MCF 10A (cell line): Measurements from ENCODE around the gene DSG3. TPM values are rescaled to one million over a fixed set of nuclear protein-coding genes. Genes with fewer than 3 reads are reported as not detected.

Source experiments
- Bru-seq: library from RNA; stranded (reverse); fragments of 400-500 nt; gene quantifications from one replicate; lab custom pipeline; 2021; lab: Mats Ljungman, UMichigan
- BruChase-seq, 2 experiments: library from RNA; stranded (reverse); fragments of 400-500 nt; gene quantifications; one replicate each; lab custom pipeline; 2021; lab: Mats Ljungman, UMichigan
- BruUV-seq: library from RNA; stranded (reverse); fragments of 400-500 nt; replicated peaks from 2 replicates; lab custom pipeline; 2021; lab: Mats Ljungman, UMichigan
- CTCF ChIA-PET: fragments of 300-600 bp; sonication (Branson Sonifier 250); formaldehyde crosslinking; extraction: SDS; loops from one replicate; lab custom pipeline; 2021; ENCODE audit warnings: antibody characterized with exemption, inconsistent platforms; lab: Yijun Ruan, JAX
- POLR2A ChIA-PET: fragments of 300-600, 350-650 bp; sonication (Branson Sonifier 250); formaldehyde crosslinking; extraction: SDS; loops from one replicate; lab custom pipeline; 2020; ENCODE audit warnings: antibody characterized with exemption, inconsistent platforms; lab: Yijun Ruan, JAX
- DNase-seq: peaks from one replicate; pipeline ENCODE4 v3.0.0-alpha.2; 2018; ENCODE audit not compliant: unreplicated experiment
- H3K27ac Mint-ChIP-seq: one replicate; pipeline ENCODE4 v1.8.0; 2022; ENCODE audit warnings: mild to moderate bottlenecking, low read depth, mixed read lengths; ENCODE audit not compliant: unreplicated experiment
- H3K27me3 Mint-ChIP-seq: one replicate; pipeline ENCODE4 v1.8.0; 2022; ENCODE audit warnings: mixed read lengths; ENCODE audit not compliant: insufficient read depth, unreplicated experiment
- H3K36me3 Mint-ChIP-seq: one replicate; pipeline ENCODE4 v1.8.0; 2022; ENCODE audit warnings: mild to moderate bottlenecking, moderate library complexity, mixed read lengths; ENCODE audit not compliant: insufficient read depth, unreplicated experiment
- H3K4me1 Mint-ChIP-seq: one replicate; pipeline ENCODE4 v1.8.0; 2022; ENCODE audit warnings: mixed read lengths; ENCODE audit not compliant: insufficient read depth, unreplicated experiment
- H3K4me3 Mint-ChIP-seq: one replicate; pipeline ENCODE4 v1.8.0; 2022; ENCODE audit warnings: mild to moderate bottlenecking, moderate library complexity, mixed read lengths; ENCODE audit not compliant: unreplicated experiment
- H3K9me3 Mint-ChIP-seq: one replicate; pipeline ENCODE4 v1.8.0; 2022; ENCODE audit warnings: mixed read lengths; ENCODE audit not compliant: unreplicated experiment
- intact Hi-C: fragments of 100-400 bp; cut with micrococcal nuclease; formaldehyde crosslinking; loops from 2 replicates; pipeline ENCODE4 v1.14.1; 2022
- long read RNA-seq: library from polyadenylated mRNA; stranded (forward); transcript quantifications from one replicate; pipeline ENCODE4 v2.0.0, GENCODE V29; 2022
- total RNA-seq: library from RNA; stranded (reverse); gene quantifications from 2 replicates; pipeline ENCODE4 v1.2.3, GENCODE V29; 2022
- TF ChIP-seq, protein P1 (sequence below): fragments of 200-600 bp; IDR thresholded peaks from one replicate; pipeline ENCODE4 v1.8.0; 2022; ENCODE audit warnings: antibody characterized with exemption, mild to moderate bottlenecking; ENCODE audit not compliant: unreplicated experiment

DSG3 gene, protein sequence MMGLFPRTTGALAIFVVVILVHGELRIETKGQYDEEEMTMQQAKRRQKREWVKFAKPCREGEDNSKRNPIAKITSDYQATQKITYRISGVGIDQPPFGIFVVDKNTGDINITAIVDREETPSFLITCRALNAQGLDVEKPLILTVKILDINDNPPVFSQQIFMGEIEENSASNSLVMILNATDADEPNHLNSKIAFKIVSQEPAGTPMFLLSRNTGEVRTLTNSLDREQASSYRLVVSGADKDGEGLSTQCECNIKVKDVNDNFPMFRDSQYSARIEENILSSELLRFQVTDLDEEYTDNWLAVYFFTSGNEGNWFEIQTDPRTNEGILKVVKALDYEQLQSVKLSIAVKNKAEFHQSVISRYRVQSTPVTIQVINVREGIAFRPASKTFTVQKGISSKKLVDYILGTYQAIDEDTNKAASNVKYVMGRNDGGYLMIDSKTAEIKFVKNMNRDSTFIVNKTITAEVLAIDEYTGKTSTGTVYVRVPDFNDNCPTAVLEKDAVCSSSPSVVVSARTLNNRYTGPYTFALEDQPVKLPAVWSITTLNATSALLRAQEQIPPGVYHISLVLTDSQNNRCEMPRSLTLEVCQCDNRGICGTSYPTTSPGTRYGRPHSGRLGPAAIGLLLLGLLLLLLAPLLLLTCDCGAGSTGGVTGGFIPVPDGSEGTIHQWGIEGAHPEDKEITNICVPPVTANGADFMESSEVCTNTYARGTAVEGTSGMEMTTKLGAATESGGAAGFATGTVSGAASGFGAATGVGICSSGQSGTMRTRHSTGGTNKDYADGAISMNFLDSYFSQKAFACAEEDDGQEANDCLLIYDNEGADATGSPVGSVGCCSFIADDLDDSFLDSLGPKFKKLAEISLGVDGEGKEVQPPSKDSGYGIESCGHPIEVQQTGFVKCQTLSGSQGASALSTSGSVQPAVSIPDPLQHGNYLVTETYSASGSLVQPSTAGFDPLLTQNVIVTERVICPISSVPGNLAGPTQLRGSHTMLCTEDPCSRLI
- total RNA-seq = 65.4 and 68.5 TPM in 2 replicates
- Bru-seq, nascent RNA = percentile 96 among the genes with signal in this experiment
- BruChase-seq, experiment 1, labeled RNA remaining after a 6-hour chase = percentile 97 among the genes with signal in this experiment
- BruChase-seq, experiment 2, labeled RNA remaining after a 2-hour chase = percentile 93 among the genes with signal in this experiment
- long read RNA-seq, full-length matches to known transcripts = 127 of 225 reads
- long read RNA-seq, partial matches to known transcripts = 17 of 225 reads
- long read RNA-seq, other reads (novel, unspliced or antisense) = 81 of 225 reads

DNA sequence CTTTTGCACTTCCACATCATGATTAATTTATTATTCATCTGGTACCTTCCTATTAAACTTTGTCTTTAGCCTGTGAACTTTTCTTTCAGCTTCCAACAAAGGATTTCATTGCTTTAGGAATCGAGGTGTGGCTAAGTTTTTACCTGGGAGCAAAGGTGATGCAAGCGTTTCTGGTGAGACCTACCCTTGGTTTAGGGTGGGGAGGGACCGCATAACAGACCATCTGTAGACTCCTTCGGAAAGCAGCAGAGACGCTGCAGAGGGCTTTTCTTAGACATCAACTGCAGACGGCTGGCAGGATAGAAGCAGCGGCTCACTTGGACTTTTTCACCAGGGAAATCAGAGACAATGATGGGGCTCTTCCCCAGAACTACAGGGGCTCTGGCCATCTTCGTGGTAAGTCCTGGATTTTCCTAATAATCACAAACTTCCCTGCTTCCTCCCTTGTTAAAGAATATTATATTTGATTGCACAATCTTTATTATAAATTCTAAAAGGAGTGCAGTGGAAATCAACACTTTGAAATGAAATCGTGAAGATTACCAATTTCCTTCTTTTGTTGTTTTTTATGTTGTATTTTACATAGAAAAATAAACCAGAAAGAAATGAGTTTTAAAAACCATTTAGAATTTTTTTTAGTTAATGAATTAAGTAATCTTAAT is at the start of gene DSG3:
DSG3 (plus strand) TSS at position 212 of the 662 bp plus-strand sequence; CDS start at position 349, 137 bp downstream.
- peak; percentile 94 for DNase-seq
- Mint-ChIP-seq H3K4me1 (peaks cover 9% of the 10 kb centered on the region), H3K4me3 (peak within 1 kb of the TSS; percentile 75), H3K27me3 (no peaks in the 10 kb centered on the region), H3K9me3 (no peaks in the 10 kb centered on the region), H3K27ac (peak within 1 kb of the TSS; percentile 88), H3K36me3 (no peaks in the 10 kb centered on the region)
- BruUV-seq = TSS peak; percentile 76
- CTCF ChIA-PET = interaction anchor here (0.7 to 2.0 kb wide), 2 partner anchors 17 to 179 kb away, joined by 3 to 10 read pairs; no protein-coding TSS in a partner anchor
- TF ChIP-seq, protein P1, sequence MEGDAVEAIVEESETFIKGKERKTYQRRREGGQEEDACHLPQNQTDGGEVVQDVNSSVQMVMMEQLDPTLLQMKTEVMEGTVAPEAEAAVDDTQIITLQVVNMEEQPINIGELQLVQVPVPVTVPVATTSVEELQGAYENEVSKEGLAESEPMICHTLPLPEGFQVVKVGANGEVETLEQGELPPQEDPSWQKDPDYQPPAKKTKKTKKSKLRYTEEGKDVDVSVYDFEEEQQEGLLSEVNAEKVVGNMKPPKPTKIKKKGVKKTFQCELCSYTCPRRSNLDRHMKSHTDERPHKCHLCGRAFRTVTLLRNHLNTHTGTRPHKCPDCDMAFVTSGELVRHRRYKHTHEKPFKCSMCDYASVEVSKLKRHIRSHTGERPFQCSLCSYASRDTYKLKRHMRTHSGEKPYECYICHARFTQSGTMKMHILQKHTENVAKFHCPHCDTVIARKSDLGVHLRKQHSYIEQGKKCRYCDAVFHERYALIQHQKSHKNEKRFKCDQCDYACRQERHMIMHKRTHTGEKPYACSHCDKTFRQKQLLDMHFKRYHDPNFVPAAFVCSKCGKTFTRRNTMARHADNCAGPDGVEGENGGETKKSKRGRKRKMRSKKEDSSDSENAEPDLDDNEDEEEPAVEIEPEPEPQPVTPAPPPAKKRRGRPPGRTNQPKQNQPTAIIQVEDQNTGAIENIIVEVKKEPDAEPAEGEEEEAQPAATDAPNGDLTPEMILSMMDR = no peak
- POLR2A ChIA-PET = interaction anchor here (0.6 to 12.3 kb wide), 53 partner anchors 9 to 494 kb away, joined by 3 to 219 read pairs (median 5); partner anchors contain the start of genes DSC2, DSC3 and DSG2
- intact Hi-C loops = loop anchor here (5.0 kb wide), 1 partner anchor 405 kb away; the partner anchor contains the start of gene DSC3

DNA sequence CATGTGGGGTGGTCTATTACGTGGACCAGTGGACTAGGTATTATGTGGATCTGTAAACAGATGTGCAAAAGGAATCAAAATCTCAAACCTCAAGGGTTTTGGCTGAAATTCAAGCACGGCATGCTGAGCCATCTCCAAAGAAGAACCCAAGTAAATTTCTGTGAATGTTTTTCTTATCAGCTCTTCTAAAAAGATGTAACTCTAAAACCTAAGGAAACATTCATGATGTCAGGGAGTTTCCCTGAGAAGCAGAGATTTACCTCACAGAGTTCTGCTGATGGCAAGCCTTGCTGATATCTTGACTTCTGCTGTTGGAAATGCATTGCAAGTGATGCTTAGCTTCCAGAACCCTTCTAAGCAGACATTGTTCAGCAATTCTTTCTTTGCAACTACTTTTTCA is 49.4 kb upstream of the DSG3 start:
- no peaks in the 10 kb centered on the region for H3K9me3 Mint-ChIP-seq
- intact Hi-C loops = no loop called here

DNA sequence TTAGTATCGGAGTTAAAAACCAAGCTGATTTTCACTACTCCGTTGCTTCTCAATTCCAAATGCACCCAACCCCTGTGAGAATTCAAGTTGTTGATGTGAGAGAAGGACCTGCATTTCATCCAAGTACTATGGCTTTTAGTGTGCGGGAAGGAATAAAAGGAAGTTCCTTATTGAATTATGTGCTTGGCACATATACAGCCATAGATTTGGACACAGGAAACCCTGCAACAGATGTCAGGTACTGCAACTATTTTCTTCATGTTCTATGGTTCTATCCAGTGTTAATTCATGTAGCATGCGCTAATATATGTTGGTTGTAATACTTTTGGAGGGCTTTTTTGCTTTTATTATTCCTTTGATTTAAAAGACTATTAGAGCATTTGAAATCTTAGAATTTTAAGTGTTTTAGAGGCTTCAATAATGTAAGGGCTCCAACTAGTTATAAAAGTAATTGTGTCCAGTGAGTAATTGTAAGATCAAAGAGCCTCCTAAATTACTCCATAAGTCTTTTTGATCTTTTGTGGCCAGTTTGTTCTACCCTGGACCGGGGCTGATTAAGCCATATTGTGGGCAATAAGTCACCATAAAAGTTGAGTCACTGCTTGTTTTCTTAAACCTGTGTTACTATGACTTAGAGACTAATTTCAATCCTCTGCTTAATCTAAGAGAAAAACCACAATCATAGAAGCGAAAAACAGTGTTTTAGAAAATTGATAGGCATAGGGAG is 48.1 kb upstream of the DSG3 start:
- TF ChIP-seq, protein P1 = no peak
- peak; percentile 74 for DNase-seq
- ChIA-PET POLR2A (interaction anchor here (1.0 kb wide), 1 partner anchor 40 kb away, joined by 3 read pairs; no protein-coding TSS in a partner anchor), CTCF (interaction anchor here (0.6 to 2.3 kb wide), 2 partner anchors 25 to 508 kb away, joined by 3 to 6 read pairs; no protein-coding TSS in a partner anchor)
- Mint-ChIP-seq H3K27me3 (no peaks in the 10 kb centered on the region), H3K36me3 (no peaks in the 10 kb centered on the region), H3K4me3 (no peak overlapping the region), H3K9me3 (no peaks in the 10 kb centered on the region), H3K4me1 (peaks cover 8% of the 10 kb centered on the region), H3K27ac (peak overlapping the region; percentile 66)
- no TSS peak for BruUV-seq
- intact Hi-C loops = no loop called here

More for the DNA sequence above, 49.4 kb upstream of the DSG3 start:
- ChIA-PET CTCF (interaction anchor here (2.3 kb wide), 1 partner anchor 26 kb away, joined by 6 read pairs; no protein-coding TSS in a partner anchor), POLR2A (interaction anchor here (0.7 to 1.0 kb wide), 2 partner anchors 9 to 39 kb away, joined by 3 read pairs; no protein-coding TSS in a partner anchor)
- Mint-ChIP-seq H3K27me3 (no peaks in the 10 kb centered on the region), H3K4me3 (no peak overlapping the region), H3K36me3 (no peaks in the 10 kb centered on the region), H3K27ac (no peak overlapping the region), H3K4me1 (peaks cover 8% of the 10 kb centered on the region)
- BruUV-seq = no TSS peak
- TF ChIP-seq, protein P1 = no peak
- no peak for DNase-seq
